Ovary (tissue), 3 donors: ENCODE data around the gene SLC28A2.

ENCODE experiments used
- POLR2A ChIP-seq: fragments of 450-650 bp; IDR thresholded peaks from one replicate; pipeline ENCODE4 v1.6.1; 2017; ENCODE audit warnings: antibody characterized with exemption, mild to moderate bottlenecking, moderate library complexity
- TF ChIP-seq, protein P1 (sequence below), 3 donors: fragments of 450-650 bp in 2 of 3; fragments of 200-600 bp in 1 of 3; IDR thresholded peaks; one replicate each; pipeline versions ENCODE4 v1.5.1 to v1.8.0; 2016 to 2022; ENCODE audit warnings: antibody characterized with exemption in 3 of 3, mild to moderate bottlenecking in 1 of 3
- donor health status: DM: no; HTN: no; CAD: no.

DNA sequence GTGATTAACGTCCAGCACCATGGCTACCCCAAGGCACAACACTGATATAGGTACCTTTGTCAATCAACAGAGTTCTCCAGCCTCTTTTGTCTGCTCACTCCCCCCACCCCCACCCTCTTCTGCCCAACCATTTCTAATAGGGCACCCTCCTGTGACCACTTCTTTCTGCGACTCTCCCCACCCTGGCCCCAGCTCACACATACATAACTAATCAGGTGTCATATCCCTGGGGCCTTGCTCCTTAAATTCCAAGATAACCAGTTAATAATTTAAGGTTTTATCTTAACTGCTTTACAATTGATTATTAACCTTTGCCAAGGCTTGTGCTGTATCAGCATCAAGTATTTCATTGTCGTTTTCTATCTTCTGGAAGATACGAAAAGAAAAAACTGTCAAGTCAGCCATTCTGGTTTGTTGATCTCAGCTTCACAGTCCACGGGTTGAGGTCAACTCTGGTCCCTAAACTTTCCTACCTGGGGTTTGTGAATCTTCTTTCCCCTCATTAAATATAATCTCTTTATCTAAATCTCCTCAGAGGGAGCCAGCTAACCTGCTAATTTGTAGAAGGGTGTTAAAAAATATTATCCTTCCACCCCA is 27.3 kb upstream of the SLC28A2 start:
- TF ChIP-seq, protein P1, sequence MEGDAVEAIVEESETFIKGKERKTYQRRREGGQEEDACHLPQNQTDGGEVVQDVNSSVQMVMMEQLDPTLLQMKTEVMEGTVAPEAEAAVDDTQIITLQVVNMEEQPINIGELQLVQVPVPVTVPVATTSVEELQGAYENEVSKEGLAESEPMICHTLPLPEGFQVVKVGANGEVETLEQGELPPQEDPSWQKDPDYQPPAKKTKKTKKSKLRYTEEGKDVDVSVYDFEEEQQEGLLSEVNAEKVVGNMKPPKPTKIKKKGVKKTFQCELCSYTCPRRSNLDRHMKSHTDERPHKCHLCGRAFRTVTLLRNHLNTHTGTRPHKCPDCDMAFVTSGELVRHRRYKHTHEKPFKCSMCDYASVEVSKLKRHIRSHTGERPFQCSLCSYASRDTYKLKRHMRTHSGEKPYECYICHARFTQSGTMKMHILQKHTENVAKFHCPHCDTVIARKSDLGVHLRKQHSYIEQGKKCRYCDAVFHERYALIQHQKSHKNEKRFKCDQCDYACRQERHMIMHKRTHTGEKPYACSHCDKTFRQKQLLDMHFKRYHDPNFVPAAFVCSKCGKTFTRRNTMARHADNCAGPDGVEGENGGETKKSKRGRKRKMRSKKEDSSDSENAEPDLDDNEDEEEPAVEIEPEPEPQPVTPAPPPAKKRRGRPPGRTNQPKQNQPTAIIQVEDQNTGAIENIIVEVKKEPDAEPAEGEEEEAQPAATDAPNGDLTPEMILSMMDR (IDR thresholded peaks at IDR 0.05), result no peak
- no peak for TF ChIP-seq POLR2A
